Measurements from ENCODE around the gene RBM3.

RBM3 gene

GRCh38 chrX:48626401-48627298 is 52.4 kb downstream of the RBM3 start:
- no peak for DNase-seq (ENCODE audit: low spot score)
